ENCODE data around the gene BRIP1. TPM values are rescaled to one million over a fixed set of nuclear protein-coding genes. Genes with fewer than 3 reads are reported as not detected.

BRIP1 gene
- total RNA-seq, 1 experiment from 2014 or later, result 20.2 TPM

GRCh38 chr17:61849674-61850073 is 13.7 kb downstream of the BRIP1 start:
- no peak for DNase-seq
- no peak overlapping the region for H2BK5ac ChIP-seq (ENCODE audit: insufficient read length, low read length)

More at GRCh38 chr17:61849674-61850073, 13.7 kb downstream of the BRIP1 start:
- H4K20me1 ChIP-seq (ENCODE audit: control insufficient read depth, insufficient read depth, insufficient read length), result no peaks in the 10 kb centered on the region
- no peak overlapping the region for H3K4ac ChIP-seq (ENCODE audit: low read depth, low read length)
- no peaks in the 10 kb centered on the region for H3K79me2 ChIP-seq (ENCODE audit: insufficient read depth, low read length)
- no peak overlapping the region for H2AFZ ChIP-seq (ENCODE audit: low read length)
- H3K14ac ChIP-seq (ENCODE audit: insufficient read depth, low read length), result no peak overlapping the region
- no peak overlapping the region for H4K91ac ChIP-seq (ENCODE audit: insufficient read length, low read depth, low read length)
- no peak overlapping the region for H2BK20ac ChIP-seq (ENCODE audit: low read depth, low read length, poor library complexity, severe bottlenecking)
- no peaks in the 10 kb centered on the region for H3K4me1 ChIP-seq (ENCODE audit: insufficient read depth, low read length)
- H3K9ac ChIP-seq (ENCODE audit: extremely low read depth, insufficient read length, low read length), result no peak overlapping the region
- Mint-ChIP-seq H3K27ac (no peak overlapping the region), H3K36me3 (ENCODE audit: insufficient read depth in 1 of 3, low read depth in 3 of 3) (peaks cover 21 to 60% (median 56%) of the 10 kb centered on the region in 3 experiments; a peak in 6 of 7 replicates), H3K9me3 (no peaks in the 10 kb centered on the region), H3K4me3 (no peak overlapping the region), H3K27me3 (ENCODE audit: low read depth) (no peaks in the 10 kb centered on the region), H3K4me1 (no peaks in the 10 kb centered on the region)
- H3K18ac ChIP-seq (ENCODE audit: insufficient read length, low read depth, low read length), result no peak overlapping the region
- H4K8ac ChIP-seq (replicated peaks; ENCODE audit: insufficient read length, low read depth, low read length), result no peak overlapping the region
- no peak overlapping the region for H3K4me2 ChIP-seq (ENCODE audit: insufficient read depth, insufficient read length, low read length)
- H3K23ac ChIP-seq (ENCODE audit: insufficient read length, low read depth, low read length), result no peak overlapping the region
- no peak overlapping the region for H2BK15ac ChIP-seq (ENCODE audit: low read depth, low read length)
- H4K5ac ChIP-seq (ENCODE audit: insufficient read length, low read depth, low read length), result no peak overlapping the region
- no peak overlapping the region for H3K27ac ChIP-seq (ENCODE audit: insufficient read length, low read depth, low read length)
- no peak overlapping the region for H3T11ph ChIP-seq (ENCODE audit: low read length)
- H3K79me1 ChIP-seq (ENCODE audit: insufficient read depth, low read depth, low read length, poor library complexity, severe bottlenecking), result peaks cover 4% of the 10 kb centered on the region
- H2BK12ac ChIP-seq (ENCODE audit: insufficient read length, low read depth, low read length), result no peak overlapping the region
- no peak overlapping the region for H2BK120ac ChIP-seq (ENCODE audit: low read depth, low read length, poor library complexity, severe bottlenecking)
- TF ChIP-seq CTCF (conservative IDR thresholded peaks at IDR 0.05), result no peak
- no peak overlapping the region for H3K56ac ChIP-seq (ENCODE audit: insufficient read length, low read depth, low read length)
- H3K23me2 ChIP-seq (ENCODE audit: insufficient read length, low read depth, low read length, poor library complexity, severe bottlenecking), result no peaks in the 10 kb centered on the region
- H3K9me3 ChIP-seq (ENCODE audit: control insufficient read depth, low read depth, low read length), result no peaks in the 10 kb centered on the region
- no peaks in the 10 kb centered on the region for H3K27me3 ChIP-seq (ENCODE audit: insufficient read depth, low read length)
- H2AK5ac ChIP-seq (ENCODE audit: insufficient read length, low read length), result no peak overlapping the region
